Fibroblast of skin of back (primary cell): Measurements from ENCODE around the gene TMEM109. TPM values are rescaled to one million over a fixed set of nuclear protein-coding genes. Genes with fewer than 3 reads are reported as not detected.
A peak's percentile ranks its signal among the peaks of the same experiment; 100 is the strongest.

Source experiments
- DNase-seq: peaks from one replicate; pipeline ENCODE4 v3.0.0-alpha.2; 2013
- polyA plus RNA-seq, 2 experiments: library from polyadenylated mRNA; unstranded; fragments of 120-200 nt; gene quantifications; one replicate each; pipeline ENCODE4 v1.2.1, GENCODE V29; 2013; ENCODE audit not compliant: insufficient read length in 2 of 2

TMEM109 gene
- polyA plus RNA-seq (2013, experiment 1 of 2; ENCODE audit: insufficient read length), result 152 TPM
- polyA plus RNA-seq (2013, experiment 2 of 2; ENCODE audit: insufficient read length), result 72.5 TPM

GRCh38 chr11:60913793-60914632, at the start of gene TMEM109:
Gene TMEM109, plus strand, starts transcription at chr11:60914158. Its CDS starts 5,536 bp downstream, at chr11:60919694.
- peak; percentile 90 for DNase-seq

- DNase-seq, result no peak
Observed at GRCh38 chr11:60864856-60865513, 49.0 kb upstream of the TMEM109 start.

GRCh38 chr11:60866911-60867870, 46.8 kb upstream of the TMEM109 start, which contains the start of gene ZP1:
Gene ZP1, plus strand, starts transcription at chr11:60867542. Its CDS starts 20 bp downstream, at chr11:60867562.
- no peak for DNase-seq

GRCh38 chr11:60867871-60868681, 45.9 kb upstream of the TMEM109 start:
- DNase-seq, result no peak

- DNase-seq, result no peak
Observed at GRCh38 chr11:60868682-60869450, 45.1 kb upstream of the TMEM109 start.

GRCh38 chr11:60869451-60869825, 44.5 kb upstream of the TMEM109 start:
- no peak for DNase-seq

- no peak for DNase-seq
Observed at GRCh38 chr11:60870276-60870675, 43.7 kb upstream of the TMEM109 start.

GRCh38 chr11:60870733-60871377, 43.1 kb upstream of the TMEM109 start:
- no peak for DNase-seq

GRCh38 chr11:60871378-60872061, 42.4 kb upstream of the TMEM109 start:
- peak; percentile 51 for DNase-seq

GRCh38 chr11:60872124-60872960, 41.6 kb upstream of the TMEM109 start:
- peak; percentile 66 for DNase-seq

- DNase-seq, result peak; percentile 87
Observed at GRCh38 chr11:60872961-60873524, 40.9 kb upstream of the TMEM109 start.

GRCh38 chr11:60873533-60873932, 40.4 kb upstream of the TMEM109 start:
- DNase-seq, result no peak

- DNase-seq, result no peak
Observed at GRCh38 chr11:60874421-60875365, 39.3 kb upstream of the TMEM109 start.

GRCh38 chr11:60875366-60876167, 38.4 kb upstream of the TMEM109 start:
- DNase-seq, result no peak

- DNase-seq, result no peak
Observed at GRCh38 chr11:60876168-60876485, 37.8 kb upstream of the TMEM109 start.
